Activated T-helper 1 cell treated with anti-CD3 and anti-CD28 coated beads, Interleukin-12 subunit alpha, Interleukin-12 subunit beta, Interleukin-2, Interleukin-4 antibody, amounts not matched to agents 30 ng/mL and 10 ng/mL and 1 ng/mL, durations not matched to agents 14 hours and 24 hours and 36 hours (primary cell): ENCODE measurements around the gene GDPD2. TPM values are rescaled to one million over a fixed set of nuclear protein-coding genes. Genes with fewer than 3 reads are reported as not detected.

Source experiments
- DNase-seq: peaks from one replicate; pipeline ENCODE4 v3.0.0; 2021; ENCODE audit warnings: low spot score
- H3K27ac Mint-ChIP-seq: one replicate; pipeline ENCODE4 v1.8.0; 2021; ENCODE audit warnings: mild to moderate bottlenecking, mixed read lengths
- H3K27me3 Mint-ChIP-seq: one replicate; pipeline ENCODE4 v1.8.0; 2022; ENCODE audit warnings: mild to moderate bottlenecking, moderate library complexity, mixed read lengths; ENCODE audit not compliant: insufficient read depth
- H3K36me3 Mint-ChIP-seq: one replicate; pipeline ENCODE4 v1.8.0; 2021; ENCODE audit warnings: low read depth, mixed read lengths
- H3K4me1 Mint-ChIP-seq: one replicate; pipeline ENCODE4 v1.8.0; 2021; ENCODE audit warnings: low read depth, mixed read lengths
- H3K4me3 Mint-ChIP-seq: one replicate; pipeline ENCODE4 v1.8.0; 2021; ENCODE audit warnings: mild to moderate bottlenecking, moderate library complexity, mixed read lengths
- H3K9me3 Mint-ChIP-seq: one replicate; pipeline ENCODE4 v1.8.0; 2021; ENCODE audit warnings: mixed read lengths
- intact Hi-C: fragments of 100-400 bp; cut with micrococcal nuclease; formaldehyde crosslinking; loops from one replicate; pipeline ENCODE4 v1.15.1; 2024
- total RNA-seq: library from RNA; stranded (reverse); gene quantifications from 2 replicates; pipeline ENCODE4 v1.2.3, GENCODE V29; 2022

The GDPD2 gene
- total RNA-seq, 1 donor from 2014 or later = not detected

DNA sequence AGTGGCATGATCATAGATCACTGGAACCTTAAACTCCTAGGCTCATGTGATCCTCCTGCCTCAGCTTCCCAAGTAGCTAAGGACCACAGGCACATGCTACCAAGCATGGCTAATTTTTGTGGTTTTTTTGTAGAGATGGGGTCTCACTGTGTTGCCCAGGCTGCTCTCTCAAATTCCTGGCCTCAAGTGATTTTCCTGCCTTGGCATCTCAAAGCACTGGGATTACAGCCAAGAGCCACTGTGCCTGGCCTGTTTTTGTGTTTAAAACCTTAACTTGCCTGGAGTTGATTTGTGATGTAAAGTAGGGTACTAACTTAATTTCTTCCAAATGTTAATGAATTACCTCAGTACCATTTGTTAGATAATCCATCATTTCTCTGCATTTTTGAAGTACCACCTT is 43.9 kb downstream of the GDPD2 start:
- H3K27me3 Mint-ChIP-seq = no peaks in the 10 kb centered on the region
- no peaks in the 10 kb centered on the region for H3K9me3 Mint-ChIP-seq
- H3K4me1 Mint-ChIP-seq = peaks cover 8% of the 10 kb centered on the region
- intact Hi-C loops = no loop called here
- peaks cover 14% of the 10 kb centered on the region for H3K36me3 Mint-ChIP-seq
- DNase-seq = no peak
- H3K4me3 Mint-ChIP-seq = no peak overlapping the region
- H3K27ac Mint-ChIP-seq = no peak overlapping the region

- no peak for DNase-seq
- H3K36me3 Mint-ChIP-seq = peaks cover 15% of the 10 kb centered on the region
- intact Hi-C loops = no loop called here
- H3K4me1 Mint-ChIP-seq = peaks cover 8% of the 10 kb centered on the region
- H3K27me3 Mint-ChIP-seq = no peaks in the 10 kb centered on the region
- H3K9me3 Mint-ChIP-seq = no peaks in the 10 kb centered on the region
- no peak overlapping the region for H3K27ac Mint-ChIP-seq
- no peak overlapping the region for H3K4me3 Mint-ChIP-seq
Measured at GRCh38 chrX:70468709-70469108, 45.6 kb downstream of the GDPD2 start.

- Mint-ChIP-seq H3K4me3 (no peak overlapping the region), H3K36me3 (peaks cover 15% of the 10 kb centered on the region), H3K27me3 (no peaks in the 10 kb centered on the region), H3K4me1 (peaks cover 8% of the 10 kb centered on the region), H3K27ac (peak overlapping the region; percentile 5), H3K9me3 (no peaks in the 10 kb centered on the region)
- DNase-seq = no peak
- intact Hi-C loops = no loop called here
Measured at GRCh38 chrX:70470850-70471289, 47.8 kb downstream of the GDPD2 start.

DNA sequence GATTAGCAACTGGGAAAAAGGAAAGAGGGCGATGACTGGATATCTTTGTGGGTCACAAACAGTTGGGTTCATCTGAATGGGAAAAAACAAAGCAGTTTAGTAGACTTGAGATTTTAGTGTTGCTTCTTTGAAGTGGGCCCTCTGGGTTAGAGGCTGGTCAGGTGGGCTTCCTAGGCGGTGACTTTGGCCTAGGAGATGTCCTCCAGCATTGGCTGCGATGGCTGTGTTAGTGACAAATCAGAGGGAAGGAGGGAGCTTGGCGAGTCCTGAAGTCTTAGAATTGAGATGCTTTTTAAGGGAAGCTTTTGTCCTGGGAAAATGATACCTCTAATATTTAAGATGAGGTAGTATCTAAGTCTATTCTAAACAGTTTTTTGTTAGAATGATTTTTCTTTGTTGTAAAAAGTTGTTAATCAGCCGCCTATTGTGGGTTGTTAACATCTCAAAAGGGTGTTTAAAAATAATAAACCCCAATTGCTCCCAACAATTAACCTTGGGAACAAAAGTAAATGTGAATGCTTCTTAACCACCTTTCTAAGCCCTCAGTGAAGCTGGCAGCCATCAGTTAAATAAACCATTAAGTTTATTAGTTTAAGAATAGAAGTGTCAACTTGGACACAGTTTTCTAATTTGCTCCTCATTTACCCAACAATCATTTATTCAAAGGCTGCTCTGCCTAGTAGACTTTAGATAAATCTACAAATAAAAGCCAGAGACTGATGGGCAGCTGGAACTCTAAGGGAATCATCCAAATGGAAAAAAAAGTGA is 53.2 kb downstream of the GDPD2 start:
- peaks cover 5% of the 10 kb centered on the region for H3K4me1 Mint-ChIP-seq
- no peaks in the 10 kb centered on the region for H3K27me3 Mint-ChIP-seq
- no peak overlapping the region for H3K4me3 Mint-ChIP-seq
- no peaks in the 10 kb centered on the region for H3K9me3 Mint-ChIP-seq
- peaks cover 9% of the 10 kb centered on the region for H3K36me3 Mint-ChIP-seq
- DNase-seq = no peak
- intact Hi-C loops = no loop called here
- H3K27ac Mint-ChIP-seq = no peak overlapping the region

DNA sequence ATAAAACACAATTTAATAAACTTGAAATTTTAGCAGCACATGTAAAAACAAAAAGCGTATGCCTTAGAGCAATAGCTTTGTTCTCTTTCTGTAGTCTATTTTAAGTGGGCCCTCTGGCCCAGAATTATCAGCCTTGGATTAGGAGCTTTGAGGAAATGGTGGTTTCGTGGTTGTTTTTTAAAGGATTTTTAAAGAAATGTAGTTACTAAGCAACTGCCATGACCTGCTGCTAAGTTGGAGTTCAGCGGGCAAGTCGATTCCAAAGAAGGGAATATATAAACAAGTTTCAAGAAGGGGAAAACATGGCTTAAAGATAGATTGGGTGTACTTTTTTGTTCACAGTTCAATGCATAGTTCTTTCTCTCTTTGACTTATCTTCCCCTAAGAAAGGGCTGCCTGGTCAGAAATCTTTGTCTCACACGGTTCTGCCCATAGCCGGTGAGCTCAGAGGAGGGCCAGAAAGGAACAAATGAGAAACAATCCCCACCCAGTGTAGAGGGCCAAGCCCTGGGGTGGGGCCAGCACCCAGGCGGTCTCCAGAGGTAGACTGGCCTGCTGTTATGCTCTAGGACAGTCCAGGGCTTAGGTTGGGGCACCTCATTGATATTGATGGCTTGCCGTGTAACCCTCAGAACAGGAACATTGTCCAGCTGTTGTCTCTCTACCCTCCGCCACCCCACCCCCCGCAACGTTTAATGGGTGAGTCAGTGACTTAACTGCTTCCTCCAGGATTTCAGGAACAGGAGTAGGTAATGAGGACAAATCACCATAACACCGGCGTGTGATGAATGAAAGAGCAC is 54.0 kb downstream of the GDPD2 start:
- DNase-seq = no peak
- H3K27me3 Mint-ChIP-seq = no peaks in the 10 kb centered on the region
- intact Hi-C loops = no loop called here
- H3K9me3 Mint-ChIP-seq = no peaks in the 10 kb centered on the region
- H3K36me3 Mint-ChIP-seq = peaks cover 9% of the 10 kb centered on the region
- H3K4me3 Mint-ChIP-seq = no peak overlapping the region
- H3K4me1 Mint-ChIP-seq = peaks cover 5% of the 10 kb centered on the region
- H3K27ac Mint-ChIP-seq = no peak overlapping the region

- peaks cover 9% of the 10 kb centered on the region for H3K36me3 Mint-ChIP-seq
- no peaks in the 10 kb centered on the region for H3K27me3 Mint-ChIP-seq
- intact Hi-C loops = no loop called here
- peaks cover 5% of the 10 kb centered on the region for H3K4me1 Mint-ChIP-seq
- no peak overlapping the region for H3K4me3 Mint-ChIP-seq
- no peak overlapping the region for H3K27ac Mint-ChIP-seq
- H3K9me3 Mint-ChIP-seq = no peaks in the 10 kb centered on the region
- no peak for DNase-seq
Measured at GRCh38 chrX:70477734-70478075, 54.6 kb downstream of the GDPD2 start.

DNA sequence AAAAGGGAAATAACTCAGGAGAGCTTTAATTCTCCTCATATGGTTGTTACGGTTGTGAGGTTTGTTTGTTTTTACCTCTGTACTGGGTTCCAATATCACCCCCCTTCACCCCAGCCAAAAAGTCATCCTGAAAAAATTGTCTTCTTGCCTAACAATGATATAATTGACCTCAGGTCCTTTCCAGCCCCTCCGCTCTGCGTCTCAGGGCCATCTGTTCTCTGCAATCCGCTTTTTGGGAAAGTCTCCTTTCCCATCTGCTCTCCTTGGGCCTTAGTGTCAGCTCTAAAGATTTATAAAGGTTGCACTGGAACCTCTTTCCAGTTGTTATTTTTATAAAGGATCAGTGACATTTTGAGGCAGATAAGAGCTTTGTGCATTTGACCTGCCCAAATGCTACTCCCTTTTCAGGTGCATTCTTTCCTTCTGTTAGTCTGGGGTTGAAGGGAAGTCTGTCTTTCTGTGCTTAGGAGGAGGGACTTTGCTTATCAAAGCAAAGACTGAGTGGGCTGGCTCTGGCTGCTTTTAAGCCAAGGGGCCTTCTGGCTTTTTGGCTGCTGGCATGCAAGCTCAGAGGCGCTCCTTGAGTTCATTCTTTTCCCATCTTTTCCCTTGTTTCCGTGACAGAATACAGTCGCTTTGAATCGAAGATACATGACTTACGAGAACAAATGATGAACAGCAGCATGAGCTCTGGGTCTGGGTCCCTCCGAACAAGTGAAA is 55.6 kb downstream of the GDPD2 start:
- intact Hi-C loops = no loop called here
- Mint-ChIP-seq H3K4me1 (peaks cover 5% of the 10 kb centered on the region), H3K4me3 (no peak overlapping the region), H3K9me3 (no peaks in the 10 kb centered on the region), H3K27me3 (no peaks in the 10 kb centered on the region), H3K27ac (no peak overlapping the region), H3K36me3 (peaks cover 11% of the 10 kb centered on the region)
- DNase-seq = no peak

GRCh38 chrX:70479247-70479921 is 56.3 kb downstream of the GDPD2 start:
- peaks cover 5% of the 10 kb centered on the region for H3K4me1 Mint-ChIP-seq
- peaks cover 7% of the 10 kb centered on the region for H3K36me3 Mint-ChIP-seq
- H3K4me3 Mint-ChIP-seq = no peak overlapping the region
- intact Hi-C loops = no loop called here
- H3K9me3 Mint-ChIP-seq = no peaks in the 10 kb centered on the region
- no peaks in the 10 kb centered on the region for H3K27me3 Mint-ChIP-seq
- DNase-seq = no peak
- H3K27ac Mint-ChIP-seq = no peak overlapping the region

DNA sequence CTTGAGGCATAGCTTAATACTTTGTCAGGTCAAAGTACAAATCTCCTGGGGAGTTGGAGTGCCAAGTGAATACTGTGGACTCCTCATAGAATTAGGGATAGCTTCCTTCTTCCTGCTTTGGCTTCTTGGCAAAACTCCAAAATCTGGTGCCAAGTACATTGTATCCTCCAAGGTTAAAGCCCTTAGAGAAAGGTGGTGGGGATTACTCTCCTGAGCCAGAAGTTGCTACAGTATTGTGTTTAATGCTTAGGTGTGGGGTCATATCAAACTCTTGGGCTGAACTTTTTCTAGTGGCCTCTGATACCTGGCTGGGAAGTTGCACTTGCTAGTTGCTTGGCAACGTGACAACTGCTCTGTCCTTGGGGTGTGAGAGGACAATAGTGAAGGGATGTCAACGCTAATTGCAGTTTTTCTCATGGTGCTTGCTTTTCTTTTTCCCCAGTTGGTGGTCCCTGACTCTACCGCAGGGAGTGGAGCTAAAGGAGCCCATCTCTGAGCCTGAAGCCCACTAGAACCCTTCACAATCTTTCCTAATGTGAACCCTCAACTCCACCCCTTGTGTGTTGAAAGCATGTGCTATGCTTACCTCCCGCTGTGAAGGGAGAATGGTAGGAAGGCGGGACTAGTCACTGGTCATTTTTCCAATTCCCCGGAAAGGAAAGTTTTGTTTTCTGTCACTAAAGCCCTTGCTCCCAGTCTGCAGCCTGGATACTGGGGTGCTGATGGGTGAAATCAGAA is 57.0 kb downstream of the GDPD2 start:
- Mint-ChIP-seq H3K27me3 (no peaks in the 10 kb centered on the region), H3K36me3 (peaks cover 7% of the 10 kb centered on the region), H3K9me3 (no peaks in the 10 kb centered on the region), H3K4me1 (peaks cover 5% of the 10 kb centered on the region), H3K27ac (no peak overlapping the region), H3K4me3 (no peak overlapping the region)
- DNase-seq = no peak
- intact Hi-C loops = no loop called here

GRCh38 chrX:70480660-70481018 is 57.5 kb downstream of the GDPD2 start:
- Mint-ChIP-seq H3K36me3 (peaks cover 7% of the 10 kb centered on the region), H3K4me1 (peaks cover 5% of the 10 kb centered on the region), H3K4me3 (no peak overlapping the region), H3K27ac (no peak overlapping the region), H3K27me3 (no peaks in the 10 kb centered on the region), H3K9me3 (no peaks in the 10 kb centered on the region)
- intact Hi-C loops = no loop called here
- no peak for DNase-seq

GRCh38 chrX:70481471-70482270 is 58.6 kb downstream of the GDPD2 start:
- intact Hi-C loops = no loop called here
- Mint-ChIP-seq H3K27me3 (no peaks in the 10 kb centered on the region), H3K4me3 (no peak overlapping the region), H3K36me3 (peaks cover 8% of the 10 kb centered on the region), H3K27ac (no peak overlapping the region), H3K4me1 (peaks cover 5% of the 10 kb centered on the region), H3K9me3 (no peaks in the 10 kb centered on the region)
- DNase-seq = no peak

GRCh38 chrX:70482300-70482699 is 59.2 kb downstream of the GDPD2 start:
- H3K27ac Mint-ChIP-seq = no peak overlapping the region
- no peak for DNase-seq
- intact Hi-C loops = no loop called here
- peaks cover 8% of the 10 kb centered on the region for H3K36me3 Mint-ChIP-seq
- H3K4me3 Mint-ChIP-seq = no peak overlapping the region
- peaks cover 5% of the 10 kb centered on the region for H3K4me1 Mint-ChIP-seq
- no peaks in the 10 kb centered on the region for H3K9me3 Mint-ChIP-seq
- no peaks in the 10 kb centered on the region for H3K27me3 Mint-ChIP-seq
